Trophoblast cell (in vitro differentiated cells and primary cell): Measurements from ENCODE around the gene TMEM201.

Experiments used
- DNase-seq, 2 donors: peaks; one replicate each; pipeline ENCODE4 v3.0.0-alpha.2; 2016
- H2AFZ ChIP-seq: 2 replicates; pipeline ENCODE4 v1.6.1; 2013; ENCODE audit warnings: low read length, moderate library complexity, mild to moderate bottlenecking; ENCODE audit not compliant: insufficient read depth, poor library complexity
- H2AK5ac ChIP-seq: 2 replicates; pipeline ENCODE4 v1.6.1; 2013; ENCODE audit warnings: mild to moderate bottlenecking, low read length
- H2BK120ac ChIP-seq: 2 replicates; pipeline ENCODE4 v1.6.1; 2013; ENCODE audit warnings: low read length, mild to moderate bottlenecking, moderate library complexity; ENCODE audit not compliant: insufficient read depth, poor library complexity
- H2BK12ac ChIP-seq: 2 replicates; pipeline ENCODE4 v1.6.1; 2013; ENCODE audit warnings: mild to moderate bottlenecking, low read length, moderate library complexity
- H2BK5ac ChIP-seq: 2 replicates; pipeline ENCODE4 v1.6.1; 2013; ENCODE audit warnings: low read length, low read depth, moderate library complexity, mild to moderate bottlenecking; ENCODE audit not compliant: poor library complexity
- H3K14ac ChIP-seq: 2 replicates; pipeline ENCODE4 v1.6.1; 2013; ENCODE audit warnings: mild to moderate bottlenecking, low read length
- H3K18ac ChIP-seq: 2 replicates; pipeline ENCODE4 v1.6.1; 2013; ENCODE audit warnings: mild to moderate bottlenecking, low read length
- H3K23ac ChIP-seq: 2 replicates; pipeline ENCODE4 v1.6.1; 2013; ENCODE audit warnings: low read length
- H3K27ac ChIP-seq: 2 replicates; pipeline ENCODE4 v1.5.1; 2013; ENCODE audit warnings: low read depth, mild to moderate bottlenecking, inconsistent platforms, low read length, moderate library complexity
- H3K27me3 ChIP-seq: 2 replicates; pipeline ENCODE4 v1.6.1; 2013; ENCODE audit warnings: inconsistent platforms, mild to moderate bottlenecking, low read length, moderate library complexity; ENCODE audit not compliant: insufficient read depth
- H3K36me3 ChIP-seq, 2 experiments: 1 replicate in 1 of 2; 2 replicates in 1 of 2; pipeline ENCODE4 v1.6.1; 2013; ENCODE audit warnings: low read length in 2 of 2, mild to moderate bottlenecking in 2 of 2, moderate library complexity in 1 of 2; ENCODE audit not compliant: insufficient read depth in 2 of 2, control insufficient read depth in 1 of 2
- H3K4ac ChIP-seq: 2 replicates; pipeline ENCODE4 v1.6.1; 2013; ENCODE audit warnings: low read depth, mild to moderate bottlenecking, low read length, moderate library complexity
- H3K4me1 ChIP-seq, 2 experiments: 1 replicate in 1 of 2; 2 replicates in 1 of 2; pipeline ENCODE4 v1.6.1; 2013; ENCODE audit warnings: low read length in 2 of 2, mild to moderate bottlenecking in 2 of 2, moderate library complexity in 1 of 2; ENCODE audit not compliant: insufficient read depth in 2 of 2, control insufficient read depth in 1 of 2
- H3K4me2 ChIP-seq: 2 replicates; pipeline ENCODE4 v1.6.1; 2013; ENCODE audit warnings: inconsistent platforms, mild to moderate bottlenecking, low read length, moderate library complexity
- H3K4me3 ChIP-seq: 2 replicates; pipeline ENCODE4 v1.5.1; 2013; ENCODE audit warnings: mild to moderate bottlenecking, low read depth, low read length, inconsistent platforms
- H3K79me1 ChIP-seq: one replicate; pipeline ENCODE4 v1.6.1; 2013; ENCODE audit warnings: low read length
- H3K79me2 ChIP-seq: 2 replicates; pipeline ENCODE4 v1.6.1; 2013; ENCODE audit warnings: low read length, mild to moderate bottlenecking; ENCODE audit not compliant: control insufficient read depth, insufficient read depth, poor library complexity
- H3K9ac ChIP-seq: 2 replicates; pipeline ENCODE4 v1.6.1; 2013; ENCODE audit warnings: mild to moderate bottlenecking, low read length
- H3K9me3 ChIP-seq: 2 replicates; pipeline ENCODE4 v1.6.1; 2013; ENCODE audit warnings: low read depth, mild to moderate bottlenecking, control low read depth, inconsistent platforms, low read length; ENCODE audit not compliant: insufficient read depth
- H4K12ac ChIP-seq: 2 replicates; pipeline ENCODE4 v1.6.1; 2013; ENCODE audit warnings: low read depth, mild to moderate bottlenecking, low read length, moderate library complexity
- H4K8ac ChIP-seq: 2 replicates; pipeline ENCODE4 v1.6.1; 2013; ENCODE audit warnings: low read depth, mild to moderate bottlenecking, low read length, moderate library complexity
- H4K91ac ChIP-seq: one replicate; pipeline ENCODE4 v1.6.1; 2013; ENCODE audit warnings: low read depth, mild to moderate bottlenecking, low read length, moderate library complexity
- WGBS: extraction: QIAGEN DNeasy Blood & Tissue Kit; methylation state at CpG from one replicate; pipeline ENCODE4 v1.1.7; 2013; ENCODE audit warnings: missing lambda C conversion rate; ENCODE audit not compliant: insufficient read length, insufficient coverage; ENCODE audit errors: extremely low coverage; 5-methylcytosine and 5-hydroxymethylcytosine counted together

The TMEM201 gene

DNA sequence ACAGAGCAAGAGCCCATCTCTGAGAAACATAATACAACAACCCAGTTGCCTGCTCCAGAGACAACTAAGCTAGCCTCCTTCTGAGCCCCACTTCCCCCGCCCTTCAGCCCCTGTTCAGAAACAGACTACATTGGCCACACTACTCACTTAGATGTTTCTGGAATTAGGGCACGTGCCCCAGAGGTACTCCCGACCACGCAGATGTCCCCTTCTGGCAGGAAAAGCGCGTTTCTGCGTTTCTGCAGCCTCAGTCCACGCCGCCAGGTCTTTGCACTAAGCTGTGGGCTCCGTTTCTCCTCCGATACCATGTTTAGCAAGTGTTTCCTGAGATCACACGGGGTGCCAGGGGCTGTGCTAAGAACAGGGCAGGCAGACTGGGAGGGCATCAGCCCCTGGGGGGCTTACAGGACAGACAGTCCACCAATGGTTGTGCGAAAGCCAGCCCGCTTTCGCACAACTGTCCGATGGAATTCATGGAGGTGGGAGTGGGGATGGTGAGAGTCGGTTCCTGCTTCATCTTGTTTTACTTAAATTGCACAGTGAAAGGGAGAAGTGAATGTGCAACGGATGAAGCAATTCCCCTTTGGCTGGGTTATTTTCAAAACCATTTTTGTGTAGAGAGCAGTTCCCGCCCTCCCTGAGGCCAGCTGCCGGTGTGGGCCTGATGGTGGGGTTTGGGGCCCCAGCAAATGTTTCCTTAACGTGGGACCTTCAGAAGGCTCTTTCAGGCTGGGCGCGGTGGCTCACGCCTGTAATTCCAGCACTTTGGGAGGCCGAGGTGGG lies 65.5 kb downstream of the TMEM201 start:
- Histone ChIP-seq H3K18ac (no peak overlapping the region), H3K79me1 (no peaks in the 10 kb centered on the region), H4K91ac (no peak overlapping the region), H3K14ac (no peak overlapping the region), H3K27me3 (peaks cover 43% of the 10 kb centered on the region), H3K9me3 (no peaks in the 10 kb centered on the region), H2AFZ (no peak overlapping the region), H4K12ac (no peak overlapping the region), H3K4me3 (no peak overlapping the region), H2BK12ac (no peak overlapping the region), H2AK5ac (no peak overlapping the region), H3K4ac (no peak overlapping the region), H3K79me2 (no peaks in the 10 kb centered on the region), H3K23ac (no peak overlapping the region), H2BK5ac (no peak overlapping the region), H4K8ac (no peak overlapping the region), H3K4me2 (no peak overlapping the region), H3K36me3 (no peaks in the 10 kb centered on the region), H2BK120ac (no peak overlapping the region), H3K4me1 (peaks cover 0 to 2% of the 10 kb centered on the region in 2 experiments), H3K27ac (no peak overlapping the region), H3K9ac (no peak overlapping the region)
- WGBS: no CpG with 5 or more reads among the region's 25 CpGs
- no peak for DNase-seq

- H2BK5ac ChIP-seq: no peak overlapping the region
- peaks cover 0 to 2% of the 10 kb centered on the region in 2 experiments for H3K4me1 ChIP-seq
- no peak overlapping the region for H2AK5ac ChIP-seq
- WGBS: no CpG with 5 or more reads among the region's 16 CpGs
- H3K4me2 ChIP-seq: no peak overlapping the region
- no peak overlapping the region for H3K4me3 ChIP-seq
- no peak overlapping the region for H4K91ac ChIP-seq
- H2AFZ ChIP-seq: no peak overlapping the region
- no peaks in the 10 kb centered on the region for H3K9me3 ChIP-seq
- peaks cover 41% of the 10 kb centered on the region for H3K27me3 ChIP-seq
- DNase-seq: no peak
- no peak overlapping the region for H3K9ac ChIP-seq
- no peaks in the 10 kb centered on the region for H3K79me2 ChIP-seq
- no peak overlapping the region for H4K12ac ChIP-seq
- H3K36me3 ChIP-seq: no peaks in the 10 kb centered on the region
- H2BK12ac ChIP-seq: no peak overlapping the region
- no peak overlapping the region for H3K4ac ChIP-seq
- H2BK120ac ChIP-seq: no peak overlapping the region
- no peak overlapping the region for H3K18ac ChIP-seq
- no peak overlapping the region for H4K8ac ChIP-seq
- H3K14ac ChIP-seq: no peak overlapping the region
- H3K79me1 ChIP-seq: no peaks in the 10 kb centered on the region
- no peak overlapping the region for H3K27ac ChIP-seq
- H3K23ac ChIP-seq: no peak overlapping the region
These were observed 66.4 kb downstream of the TMEM201 start for GRCh38 chr1:9654834-9655723.

DNA sequence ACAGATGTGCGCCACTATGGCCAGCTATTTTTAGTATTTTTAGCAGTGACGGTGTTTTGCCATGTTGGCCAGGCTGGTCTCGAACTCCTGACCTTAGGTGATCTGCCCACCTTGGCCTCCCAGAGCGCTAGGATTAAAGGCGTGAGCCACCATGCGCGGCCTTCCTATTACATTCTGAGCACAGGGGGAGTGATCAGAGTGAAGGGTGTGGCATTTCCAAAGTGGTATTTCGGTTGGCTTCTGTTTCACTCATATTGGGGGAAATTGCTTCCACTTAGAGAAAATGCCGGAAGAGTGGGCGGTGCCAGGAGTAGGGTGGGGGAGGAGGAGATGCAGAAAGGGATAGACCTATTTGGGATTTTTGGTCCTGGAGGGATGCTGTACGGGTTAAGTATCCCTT lies 67.1 kb downstream of the TMEM201 start:
- Histone ChIP-seq H3K9ac (no peak overlapping the region), H3K4me3 (no peak overlapping the region), H3K14ac (no peak overlapping the region), H3K27ac (no peak overlapping the region), H2BK5ac (no peak overlapping the region), H3K36me3 (no peaks in the 10 kb centered on the region), H4K8ac (no peak overlapping the region), H3K4me2 (no peak overlapping the region), H2BK120ac (no peak overlapping the region), H3K9me3 (no peaks in the 10 kb centered on the region), H4K12ac (no peak overlapping the region), H3K4ac (no peak overlapping the region), H3K79me2 (no peaks in the 10 kb centered on the region), H2BK12ac (no peak overlapping the region), H3K27me3 (peaks cover 36% of the 10 kb centered on the region), H3K79me1 (no peaks in the 10 kb centered on the region), H2AFZ (no peak overlapping the region), H2AK5ac (no peak overlapping the region), H4K91ac (no peak overlapping the region), H3K18ac (no peak overlapping the region), H3K4me1 (peaks cover 0 to 2% of the 10 kb centered on the region in 2 experiments), H3K23ac (no peak overlapping the region)
- no peak for DNase-seq
- no CpG with 5 or more reads among the region's 11 CpGs for WGBS

DNA sequence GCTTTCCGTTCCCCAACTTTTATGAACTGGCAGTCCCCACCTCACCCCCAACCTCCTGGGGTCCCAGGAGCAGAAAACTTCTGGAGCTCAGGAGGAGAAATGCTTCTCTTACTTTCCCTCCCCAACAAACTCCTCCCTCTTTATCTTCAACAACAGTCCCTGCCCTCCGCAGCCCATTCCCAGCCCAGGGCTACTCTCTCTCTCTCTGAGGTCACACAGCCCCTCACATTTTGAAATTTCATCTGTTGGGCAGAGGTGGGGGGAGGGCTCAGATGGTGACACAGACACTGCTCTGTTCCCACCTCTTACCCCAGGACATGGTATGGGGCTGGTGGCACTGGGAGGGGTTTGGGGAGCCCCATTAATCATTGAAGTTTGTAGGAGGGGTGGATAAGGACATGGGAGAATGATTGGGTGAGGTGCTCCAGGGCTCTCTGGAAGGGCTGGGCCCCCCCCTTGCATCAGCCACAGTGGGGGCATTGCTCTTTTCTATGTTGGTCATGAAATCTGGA lies 68.9 kb downstream of the TMEM201 start:
- Histone ChIP-seq H3K79me2 (no peaks in the 10 kb centered on the region), H3K9ac (no peak overlapping the region), H3K27ac (no peak overlapping the region), H2BK120ac (no peak overlapping the region), H3K23ac (no peak overlapping the region), H3K9me3 (no peaks in the 10 kb centered on the region), H3K4me3 (no peak overlapping the region), H3K4ac (no peak overlapping the region), H3K14ac (no peak overlapping the region), H2AFZ (no peak overlapping the region), H3K36me3 (no peaks in the 10 kb centered on the region), H3K18ac (no peak overlapping the region), H4K91ac (no peak overlapping the region), H4K12ac (no peak overlapping the region), H3K27me3 (peaks cover 19% of the 10 kb centered on the region), H2AK5ac (no peak overlapping the region), H2BK12ac (no peak overlapping the region), H4K8ac (no peak overlapping the region), H2BK5ac (no peak overlapping the region), H3K4me1 (no peaks in the 10 kb centered on the region), H3K79me1 (no peaks in the 10 kb centered on the region), H3K4me2 (no peak overlapping the region)
- no CpG with 5 or more reads among the region's 2 CpGs for WGBS
- no peak for DNase-seq
